Smooth muscle cell (in vitro differentiated cells): ENCODE data around the gene SCARB2. TPM values are rescaled to one million over a fixed set of nuclear protein-coding genes. Genes with fewer than 3 reads are reported as not detected.

ENCODE experiments used
- DNase-seq: peaks from one replicate; lab custom pipeline; 2025; ENCODE audit not compliant: unreplicated experiment; lab: John Stamatoyannopoulos, UW
- H2AFZ ChIP-seq: fragments of 200-600 bp; sonication (generic); 2 replicates; pipeline ENCODE4 v1.6.0; 2016; ENCODE audit warnings: antibody characterized with exemption, low read depth, mild to moderate bottlenecking
- H3F3A ChIP-seq: fragments of 200-600 bp; sonication (generic); 2 replicates; pipeline ENCODE4 v1.6.0; 2017; ENCODE audit warnings: antibody characterized with exemption, low read depth
- H3K27ac ChIP-seq: fragments of 200-600 bp; sonication (generic); 2 replicates; pipeline ENCODE4 v1.5.1; 2016; ENCODE audit warnings: low read depth, mild to moderate bottlenecking
- H3K27me3 ChIP-seq: fragments of 200-600 bp; sonication (generic); 2 replicates; pipeline ENCODE4 v1.6.1; 2016; ENCODE audit warnings: low read depth, mild to moderate bottlenecking
- H3K36me3 ChIP-seq: fragments of 200-600 bp; sonication (generic); 2 replicates; pipeline ENCODE4 v1.5.1; 2016; ENCODE audit warnings: low read depth
- H3K4me1 ChIP-seq: fragments of 200-600 bp; sonication (generic); 2 replicates; pipeline ENCODE4 v1.5.1; 2016; ENCODE audit warnings: low read depth
- H3K4me2 ChIP-seq: fragments of 200-600 bp; sonication (generic); 2 replicates; pipeline ENCODE4 v1.6.0; 2016; ENCODE audit warnings: mild to moderate bottlenecking
- H3K4me3 ChIP-seq: fragments of 200-600 bp; sonication (generic); 2 replicates; pipeline ENCODE4 v1.5.1; 2016; ENCODE audit warnings: mild to moderate bottlenecking
- H3K79me2 ChIP-seq: fragments of 200-600 bp; sonication (generic); 2 replicates; pipeline ENCODE4 v1.6.0; 2016; ENCODE audit warnings: low read depth, mild to moderate bottlenecking
- H3K9ac ChIP-seq: fragments of 200-600 bp; sonication (generic); 2 replicates; pipeline ENCODE4 v1.6.0; 2016; ENCODE audit warnings: low read depth
- H3K9me3 ChIP-seq: fragments of 200-600 bp; sonication (generic); replicated peaks from 2 replicates; pipeline ENCODE4 v1.5.1; 2016; ENCODE audit warnings: low read depth
- H4K20me1 ChIP-seq: fragments of 200-600 bp; sonication (generic); 2 replicates; pipeline ENCODE4 v1.6.0; 2016; ENCODE audit warnings: low read depth
- CTCF ChIP-seq: fragments of 200-600 bp; sonication (generic); IDR thresholded peaks from 2 replicates; pipeline ENCODE4 v1.5.1; 2017; ENCODE audit warnings: borderline replicate concordance, mild to moderate bottlenecking, antibody characterized with exemption; ENCODE audit not compliant: insufficient read depth, poor library complexity, severe bottlenecking
- WGBS: methylation state at CpG from one replicate; pipeline ENCODE4 v1.1.7; 2016; ENCODE audit warnings: low lambda C conversion rate; 5-methylcytosine and 5-hydroxymethylcytosine counted together
- polyA plus RNA-seq: library from polyadenylated mRNA; unstranded; fragments of >200 nt; fragmentation: Nextera tagmentation; extraction: Ambion mirVana; gene quantifications from 2 replicates; pipeline ENCODE4 v1.2.1, GENCODE V29; 2016
- total RNA-seq: library from RNA; depleted of rRNA; stranded (reverse); fragments of >200 nt; gene quantifications from 2 replicates; pipeline ENCODE4 v1.2.3, GENCODE V29; 2014

Gene SCARB2
- total and polyA plus RNA-seq, 2 experiments from 2014 or later = 162 to 270 TPM

- H2AFZ ChIP-seq = no peak overlapping the region
- peaks cover 13% of the 10 kb centered on the region for H3K36me3 ChIP-seq
- no peak overlapping the region for H3K27ac ChIP-seq
- H3K79me2 ChIP-seq = peaks cover 78% of the 10 kb centered on the region
- H4K20me1 ChIP-seq = peaks cover 65% of the 10 kb centered on the region
- TF ChIP-seq CTCF = no peak
- WGBS = 94% methylated on average over 3 of the region's 3 CpGs
- no peak overlapping the region for H3K4me2 ChIP-seq
- no peaks in the 10 kb centered on the region for H3F3A ChIP-seq
- H3K27me3 ChIP-seq = no peaks in the 10 kb centered on the region
- H3K9ac ChIP-seq = no peak overlapping the region
- H3K4me1 ChIP-seq = peaks cover 7% of the 10 kb centered on the region
- no peak for DNase-seq
- no peak overlapping the region for H3K4me3 ChIP-seq
- no peaks in the 10 kb centered on the region for H3K9me3 ChIP-seq
Measured at GRCh38 chr4:76141241-76141640, 72.4 kb downstream of the SCARB2 start.

- Histone ChIP-seq H3K27ac (no peak overlapping the region), H3K9me3 (no peaks in the 10 kb centered on the region), H4K20me1 (peaks cover 6% of the 10 kb centered on the region), H3K9ac (no peak overlapping the region), H3K79me2 (peaks cover 12% of the 10 kb centered on the region), H2AFZ (no peak overlapping the region), H3K4me1 (no peaks in the 10 kb centered on the region), H3K27me3 (no peaks in the 10 kb centered on the region), H3F3A (no peaks in the 10 kb centered on the region), H3K36me3 (peaks cover 34% of the 10 kb centered on the region), H3K4me3 (no peak overlapping the region), H3K4me2 (no peak overlapping the region)
- WGBS = 88% methylated on average over 3 of the region's 3 CpGs
- no peak for DNase-seq
- TF ChIP-seq CTCF = no peak
Measured at GRCh38 chr4:76127754-76128153, 85.9 kb downstream of the SCARB2 start.

GRCh38 chr4:76125816-76126215 lies 87.8 kb downstream of the SCARB2 start:
- H3K36me3 ChIP-seq = peaks cover 44% of the 10 kb centered on the region
- H3K4me3 ChIP-seq = no peak overlapping the region
- H3K27me3 ChIP-seq = no peaks in the 10 kb centered on the region
- no peak overlapping the region for H3K9ac ChIP-seq
- peaks cover 6% of the 10 kb centered on the region for H4K20me1 ChIP-seq
- no peak overlapping the region for H2AFZ ChIP-seq
- H3K4me1 ChIP-seq = no peaks in the 10 kb centered on the region
- no peak for TF ChIP-seq CTCF
- no peaks in the 10 kb centered on the region for H3K9me3 ChIP-seq
- H3K27ac ChIP-seq = no peak overlapping the region
- peaks cover 7% of the 10 kb centered on the region for H3K79me2 ChIP-seq
- no peaks in the 10 kb centered on the region for H3F3A ChIP-seq
- no peak for DNase-seq
- no peak overlapping the region for H3K4me2 ChIP-seq

GRCh38 chr4:76120199-76120598 lies 93.4 kb downstream of the SCARB2 start:
- no peak overlapping the region for H3K9ac ChIP-seq
- H4K20me1 ChIP-seq = no peaks in the 10 kb centered on the region
- no peak overlapping the region for H3K4me2 ChIP-seq
- H3K9me3 ChIP-seq = no peaks in the 10 kb centered on the region
- 97% methylated on average over 4 of the region's 4 CpGs for WGBS
- H3K36me3 ChIP-seq = peaks cover 57% of the 10 kb centered on the region
- no peak overlapping the region for H3K27ac ChIP-seq
- H3K27me3 ChIP-seq = no peaks in the 10 kb centered on the region
- no peaks in the 10 kb centered on the region for H3K4me1 ChIP-seq
- H2AFZ ChIP-seq = no peak overlapping the region
- no peaks in the 10 kb centered on the region for H3F3A ChIP-seq
- H3K4me3 ChIP-seq = no peak overlapping the region
- DNase-seq = no peak
- no peaks in the 10 kb centered on the region for H3K79me2 ChIP-seq
- no peak for TF ChIP-seq CTCF
